GM12875 (cell line): ENCODE data around the gene SLC6A12.

Source experiments
- H3K4me3 ChIP-seq: one replicate; pipeline ENCODE4 v1.5.1; 2011; ENCODE audit warnings: low read depth, low read length, control low read depth
- CTCF ChIP-seq: IDR thresholded peaks from 2 replicates; pipeline ENCODE4 v1.5.1; 2011; ENCODE audit warnings: low read depth, mild to moderate bottlenecking, control low read depth, inconsistent platforms, low read length, moderate library complexity, borderline replicate concordance; ENCODE audit not compliant: insufficient read depth

SLC6A12 gene

GRCh38 chr12:145369-145960 lies 68.5 kb downstream of the SLC6A12 start:
- TF ChIP-seq CTCF, result no peak
- H3K4me3 ChIP-seq, result no peak overlapping the region

GRCh38 chr12:144650-145284 lies 69.2 kb downstream of the SLC6A12 start:
- no peak overlapping the region for H3K4me3 ChIP-seq

GRCh38 chr12:143964-144649 lies 69.8 kb downstream of the SLC6A12 start:
- no peak for TF ChIP-seq CTCF
- H3K4me3 ChIP-seq, result no peak overlapping the region

More at GRCh38 chr12:144650-145284, 69.2 kb downstream of the SLC6A12 start:
- no peak for TF ChIP-seq CTCF

GRCh38 chr12:140162-140561 lies 73.8 kb downstream of the SLC6A12 start:
- no peak for TF ChIP-seq CTCF
- no peak overlapping the region for H3K4me3 ChIP-seq
